HG02610 (cell line): ENCODE data around the gene MMP14.
A peak's percentile ranks its signal among the peaks of the same experiment; 100 is the strongest.
"Not testable (repeated sequence)": the region's sequence is repeated elsewhere in the genome, so short reads cannot be mapped to it uniquely, and the experiment has no call there.

ENCODE experiments used
- ATAC-seq: cut with Tn5 transposase; IDR thresholded peaks from one replicate; pipeline ENCODE4 v1.9.1; 2021; ENCODE audit warnings: mild to moderate bottlenecking, moderate library complexity; ENCODE audit not compliant: unreplicated experiment

Gene MMP14

DNA sequence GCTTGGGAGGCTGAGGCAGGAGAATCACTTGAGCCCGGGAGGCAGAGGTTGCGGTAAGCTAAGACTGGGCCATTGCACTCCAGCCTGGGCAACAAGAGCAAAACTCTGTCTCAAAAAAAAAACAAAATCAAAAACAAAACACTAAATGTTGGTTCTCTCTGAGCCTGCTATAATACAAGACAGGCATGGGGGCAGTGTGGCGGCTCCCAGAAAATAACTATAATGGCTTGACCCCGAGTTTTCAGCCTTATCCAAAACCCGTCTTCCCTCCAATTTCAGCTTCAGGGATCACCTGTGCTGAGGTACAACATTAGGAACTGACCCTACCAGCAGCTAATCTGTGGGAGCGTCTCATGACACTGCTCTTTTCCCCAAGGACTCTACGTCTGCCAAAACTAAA is 22.0 kb upstream of the MMP14 start:
- ATAC-seq: no peak

DNA sequence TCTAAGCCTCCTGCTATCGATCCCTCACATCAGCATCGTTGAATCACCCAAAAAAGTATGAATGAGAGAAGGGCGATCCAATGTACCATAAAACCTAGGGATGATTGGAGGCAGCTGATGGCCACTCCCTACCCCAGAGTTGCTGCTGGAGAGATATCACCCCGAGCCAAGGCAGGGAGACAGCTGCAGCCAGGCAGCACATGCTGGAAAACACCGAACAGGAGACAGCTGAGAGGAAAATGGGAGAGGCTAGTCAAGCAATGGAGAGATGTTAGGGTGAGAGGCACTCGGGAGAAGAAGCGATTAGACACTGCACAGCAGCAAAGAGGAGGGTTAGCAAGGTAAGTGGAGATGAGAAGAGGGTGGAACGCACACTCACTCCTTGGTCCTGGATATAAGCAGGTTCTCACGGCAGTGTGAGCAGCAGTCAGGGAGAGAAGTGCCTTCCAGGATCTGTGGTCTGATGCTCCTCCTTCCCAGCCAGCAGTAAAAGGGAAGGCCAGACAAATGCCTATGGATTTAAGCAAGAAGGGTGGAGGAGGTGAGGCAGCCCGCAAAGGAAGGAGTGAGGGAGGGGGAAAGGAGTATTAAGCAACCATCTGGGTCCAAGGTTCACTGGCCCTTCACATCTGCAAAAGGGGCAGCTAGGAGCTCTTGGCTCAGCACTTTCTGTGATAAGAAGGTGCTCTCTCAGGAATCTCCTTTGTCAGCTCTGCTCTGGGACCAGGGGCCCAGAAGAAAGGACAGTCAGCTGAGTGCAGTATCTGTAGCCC is 21.3 kb upstream of the MMP14 start, which contains the start of gene SLC7A7:
Gene SLC7A7, minus strand, starts transcription at position 495 of the 773 bp plus-strand sequence. CDS start 2,037 bp downstream, outside the sequence.
- ATAC-seq: no peak

DNA sequence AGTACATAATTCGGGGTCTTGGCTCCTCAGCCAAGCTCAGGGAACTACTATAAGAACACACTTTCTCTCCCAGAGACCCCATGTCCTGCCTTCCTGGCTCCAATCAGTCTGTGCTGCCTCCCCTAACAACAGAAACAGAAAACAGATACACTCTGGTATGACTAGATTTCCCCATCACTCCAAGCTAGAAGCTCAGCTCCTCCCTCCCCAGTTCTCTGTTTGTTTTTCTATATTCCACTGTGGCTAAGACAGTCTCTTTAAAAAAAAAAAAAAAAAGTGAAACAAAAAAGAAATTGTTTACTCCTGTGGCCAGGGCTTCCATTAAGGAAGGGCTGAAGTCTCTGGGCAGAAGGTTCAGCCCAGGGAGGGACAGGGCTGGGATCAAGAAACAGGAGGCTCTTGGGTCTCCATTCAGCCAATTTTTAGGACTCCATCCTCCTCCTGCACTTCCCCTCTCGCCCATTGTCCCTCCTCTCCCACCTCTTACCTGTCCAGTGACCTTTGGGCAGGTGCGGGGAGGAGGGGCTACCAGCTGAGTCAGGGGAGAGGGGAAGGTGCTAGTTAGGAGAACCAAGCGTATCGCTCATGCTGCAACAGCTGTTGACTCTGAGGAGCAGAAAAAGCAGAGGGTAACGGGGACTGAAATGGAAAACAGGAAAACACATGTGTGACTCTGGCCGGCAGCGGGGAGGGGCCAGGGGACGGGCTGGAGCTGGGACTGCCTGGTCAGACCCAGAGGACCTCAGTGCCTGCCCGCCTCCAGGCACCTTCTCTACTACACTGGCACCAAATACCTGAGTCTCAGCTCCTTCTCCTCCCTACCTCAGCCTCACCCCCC is 17.0 kb upstream of the MMP14 start:
- ATAC-seq: no peak

DNA sequence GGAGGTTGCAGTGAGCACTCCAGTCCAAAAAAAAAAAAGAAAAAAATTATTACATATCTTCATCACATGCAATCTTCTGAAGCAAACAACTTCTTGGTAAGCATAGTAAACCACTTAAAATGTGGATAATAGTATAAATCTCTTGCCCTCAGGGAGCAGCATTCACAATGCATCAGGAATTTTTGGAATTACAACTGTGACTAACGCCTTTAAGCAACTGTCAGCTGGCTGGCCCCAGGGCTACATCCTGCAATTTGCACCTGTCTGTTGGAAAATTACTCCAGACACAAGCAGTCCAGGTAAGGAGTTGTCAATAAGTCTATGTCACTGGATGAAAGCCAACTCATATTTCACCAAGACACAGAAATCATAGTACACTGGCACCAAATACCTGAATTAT is 15.7 kb upstream of the MMP14 start:
- no peak for ATAC-seq

DNA sequence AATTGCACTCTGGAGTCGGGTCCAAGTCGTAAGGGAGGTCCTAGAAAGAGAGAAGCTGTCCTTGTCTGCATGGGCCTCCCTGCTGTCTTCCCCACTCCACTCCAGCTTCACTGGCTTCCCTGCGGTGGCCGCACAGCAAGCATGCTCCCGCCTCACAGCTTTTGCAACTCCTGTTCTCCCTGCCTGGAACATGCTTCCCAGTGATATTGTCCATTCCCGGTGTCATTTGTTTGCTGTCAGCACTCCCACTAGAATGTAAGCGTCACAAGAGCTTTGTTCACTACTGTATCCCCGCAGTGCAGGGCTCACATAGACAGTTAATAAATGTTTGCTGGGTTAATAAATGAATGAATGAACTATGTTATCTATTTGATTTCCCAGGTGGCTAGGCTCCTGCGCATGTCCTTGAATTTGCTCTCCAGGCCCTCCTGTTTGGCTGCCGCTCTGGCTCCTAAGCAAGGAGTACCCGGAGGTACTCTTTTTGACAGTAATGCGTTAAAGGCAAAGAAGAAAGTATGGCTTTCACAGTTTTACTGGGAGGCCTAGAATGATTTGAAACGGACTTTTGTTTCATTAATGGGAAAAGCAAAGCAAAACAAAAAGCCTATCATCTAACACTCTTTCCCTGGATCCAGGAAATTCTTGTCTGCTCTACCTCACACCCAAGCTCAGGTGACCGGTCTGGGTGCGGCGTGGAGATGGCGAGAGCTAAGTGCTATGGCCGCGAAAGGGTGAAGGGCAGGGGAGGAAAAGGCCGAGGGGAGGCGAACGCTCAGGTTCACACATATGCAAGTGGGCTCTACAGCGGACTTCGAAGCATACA is 15.0 kb upstream of the MMP14 start:
- ATAC-seq: no peak

DNA sequence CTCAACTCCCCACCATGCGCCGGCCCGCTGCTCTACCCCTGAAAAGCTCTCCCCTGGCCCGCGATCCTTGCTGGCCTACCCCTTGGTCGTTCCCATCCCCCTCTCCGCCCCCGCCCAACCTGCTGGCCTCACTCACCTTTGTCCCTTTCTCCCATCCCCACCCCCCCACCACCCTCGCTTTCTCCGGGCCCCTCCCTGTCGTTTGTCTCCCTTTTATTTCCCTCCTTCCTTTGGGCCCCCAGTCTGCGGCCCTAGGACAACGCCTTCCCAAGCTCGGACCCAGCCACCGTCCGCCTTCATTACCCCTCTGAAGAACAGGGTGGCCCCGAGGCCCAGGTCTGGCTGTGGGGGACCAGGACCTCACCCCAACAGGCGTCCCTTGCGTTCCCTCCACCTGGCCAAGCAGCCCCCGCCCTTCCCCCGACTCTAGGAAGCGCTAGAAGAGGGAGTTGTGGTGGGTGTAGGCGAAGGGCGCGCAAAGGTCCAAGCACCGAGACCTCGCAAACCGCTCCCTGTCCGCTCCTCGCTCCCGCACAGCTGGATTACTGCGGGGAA is 14.3 kb upstream of the MMP14 start:
- ATAC-seq: no peak

DNA sequence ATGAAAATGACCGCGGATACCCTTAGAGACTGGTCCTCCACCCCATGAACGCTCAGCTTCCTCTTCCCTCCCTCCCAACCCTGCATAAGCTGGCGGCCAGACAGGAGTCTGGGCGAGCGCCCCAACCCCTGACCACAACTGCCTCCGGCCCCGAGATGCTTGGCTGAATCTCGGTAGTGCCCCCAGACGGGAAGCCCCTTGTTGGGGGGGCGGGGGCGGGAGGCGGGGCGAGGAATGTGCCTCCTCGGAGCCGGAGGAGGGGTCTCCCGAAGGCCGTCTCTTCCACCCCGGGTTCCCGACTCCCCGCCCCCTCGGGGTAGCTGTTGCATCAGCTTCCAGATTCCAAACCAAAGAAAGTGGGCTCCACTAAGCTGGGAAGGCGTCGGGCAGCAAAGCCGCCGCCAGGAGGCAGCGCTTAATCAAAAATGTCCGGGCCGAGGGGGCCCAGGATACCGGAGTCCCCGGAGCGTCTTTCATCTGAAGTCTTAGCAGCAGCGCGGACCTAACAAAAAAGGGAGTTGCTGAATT is 13.8 kb upstream of the MMP14 start:
- ATAC-seq: peak; percentile 43

DNA sequence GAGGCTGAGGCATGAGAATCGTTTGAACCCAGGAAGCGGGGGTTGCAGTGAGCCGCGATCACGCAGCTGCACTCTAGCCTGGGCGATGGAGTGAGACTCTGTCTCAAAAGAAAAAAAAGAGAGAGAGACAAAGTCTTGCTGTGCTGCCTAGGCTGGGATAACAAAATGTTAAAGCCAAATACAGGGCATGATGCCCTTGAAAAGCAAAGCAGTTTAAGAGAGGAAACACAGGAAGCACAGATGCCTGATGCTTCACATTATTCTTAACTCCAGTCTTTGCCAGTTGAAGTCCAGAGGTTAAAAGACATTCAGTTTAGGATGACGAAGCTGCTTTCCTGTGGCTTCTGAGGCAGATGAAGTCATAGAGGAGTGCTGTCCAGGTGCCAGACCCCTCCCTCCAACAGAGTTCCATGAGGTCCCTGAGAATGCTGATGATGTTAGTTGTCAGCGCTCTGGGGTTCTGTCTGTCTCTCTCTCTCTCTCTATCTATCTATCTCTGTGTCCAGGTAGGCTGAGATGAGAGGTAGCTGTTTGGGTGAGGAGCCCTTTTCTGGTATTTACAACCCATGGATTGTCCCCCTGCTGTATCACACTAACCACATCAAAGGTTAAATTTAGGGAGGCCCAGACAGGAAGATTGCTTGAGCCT is 11.6 kb upstream of the MMP14 start:
- ATAC-seq: no peak

DNA sequence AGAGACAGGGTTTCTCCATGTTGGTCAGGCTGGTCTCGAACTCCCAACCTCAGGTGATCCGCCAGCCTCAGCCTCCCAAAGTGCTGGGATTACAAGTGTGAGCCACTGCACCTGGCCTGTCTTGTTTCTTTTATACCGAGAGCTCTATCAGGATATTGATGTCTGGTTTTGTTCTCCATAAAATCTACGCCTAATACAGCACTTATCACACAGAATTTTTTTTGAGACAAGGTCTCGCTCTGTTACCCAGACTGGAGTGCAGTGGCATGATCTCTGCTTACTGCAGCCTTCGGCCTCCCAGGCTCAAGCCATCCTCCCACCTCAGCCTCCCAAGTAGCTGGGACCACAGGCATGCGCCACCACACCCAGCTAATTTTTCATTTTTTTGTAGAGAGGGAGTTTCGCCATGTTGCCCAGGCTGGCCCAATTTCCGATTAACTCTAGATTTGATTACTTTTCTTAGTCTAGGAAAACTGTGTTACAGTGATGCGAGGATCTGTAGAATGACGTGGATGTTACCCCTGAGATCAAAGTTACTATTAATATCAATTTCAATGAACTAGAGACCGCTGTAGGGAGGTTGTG is 7.2 kb upstream of the MMP14 start:
- not testable (repeated sequence) for ATAC-seq

DNA sequence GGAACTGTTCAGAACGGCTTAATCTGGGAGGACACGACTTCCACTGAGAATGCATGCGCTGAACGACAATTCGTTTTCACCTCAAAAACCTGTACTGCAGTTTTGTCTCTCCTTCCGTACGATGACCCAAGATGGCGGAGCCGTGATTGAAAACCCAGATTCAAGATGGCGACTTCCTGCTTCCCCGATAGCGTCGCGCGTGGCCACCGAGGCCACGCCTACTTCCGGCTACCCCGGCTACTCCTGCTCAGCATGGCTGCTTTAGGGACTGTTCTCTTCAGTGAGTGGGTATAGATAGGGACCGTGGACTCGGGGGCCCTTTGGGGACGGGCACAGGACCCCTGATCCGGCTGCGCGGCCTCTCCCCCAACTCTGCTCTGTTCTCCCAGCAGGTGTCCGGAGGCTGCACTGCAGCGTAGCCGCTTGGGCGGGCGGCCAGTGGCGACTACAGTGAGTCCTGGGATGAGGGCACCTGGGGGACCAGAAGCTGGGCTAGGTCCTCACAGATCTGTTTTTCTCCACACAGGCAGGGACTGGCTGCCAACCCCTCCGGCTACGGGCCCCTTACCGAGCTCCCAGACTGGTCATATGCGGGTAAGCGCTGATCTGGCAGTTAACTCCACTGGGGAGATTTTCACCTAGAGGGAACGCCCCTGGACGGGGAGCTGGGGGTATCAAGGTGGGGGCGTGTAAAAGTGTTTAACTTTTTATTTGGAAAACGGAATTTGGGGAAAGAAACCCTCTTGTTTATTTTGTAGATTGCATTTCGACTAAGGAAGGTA is 6.5 kb upstream of the MMP14 start, which contains the start of gene MRPL52:
Gene MRPL52, plus strand, starts transcription at position 227 of the 782 bp plus-strand sequence. Its CDS starts 26 bp downstream, at position 253.
- peak; percentile 70 for ATAC-seq

DNA sequence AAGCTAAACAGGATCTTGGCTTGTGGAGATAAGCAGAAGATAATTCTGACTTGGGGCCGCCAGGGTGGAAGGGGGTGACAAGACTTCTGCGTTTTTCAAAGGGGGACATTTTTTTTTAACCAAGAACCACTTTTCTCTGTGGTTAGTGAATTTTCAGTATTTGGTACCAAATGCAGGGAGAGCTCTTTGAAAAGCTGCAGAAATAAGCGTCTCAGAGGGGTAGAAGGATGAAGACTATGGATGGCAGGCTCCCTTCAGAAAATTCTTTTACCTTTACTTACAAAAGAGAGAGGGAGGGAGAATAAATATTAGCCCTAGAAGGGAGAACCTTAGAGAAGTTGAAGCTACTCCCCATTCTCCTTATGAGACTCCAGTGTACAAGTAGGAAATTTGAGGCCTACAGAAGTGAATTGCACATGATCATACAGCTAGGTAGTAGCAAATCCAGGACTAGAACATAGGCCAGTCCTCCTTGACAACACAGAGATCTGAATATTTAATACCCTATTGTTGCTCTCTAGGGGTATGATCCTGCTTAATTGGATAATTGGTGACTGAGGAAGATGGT is 5.9 kb upstream of the MMP14 start:
- no peak for ATAC-seq

DNA sequence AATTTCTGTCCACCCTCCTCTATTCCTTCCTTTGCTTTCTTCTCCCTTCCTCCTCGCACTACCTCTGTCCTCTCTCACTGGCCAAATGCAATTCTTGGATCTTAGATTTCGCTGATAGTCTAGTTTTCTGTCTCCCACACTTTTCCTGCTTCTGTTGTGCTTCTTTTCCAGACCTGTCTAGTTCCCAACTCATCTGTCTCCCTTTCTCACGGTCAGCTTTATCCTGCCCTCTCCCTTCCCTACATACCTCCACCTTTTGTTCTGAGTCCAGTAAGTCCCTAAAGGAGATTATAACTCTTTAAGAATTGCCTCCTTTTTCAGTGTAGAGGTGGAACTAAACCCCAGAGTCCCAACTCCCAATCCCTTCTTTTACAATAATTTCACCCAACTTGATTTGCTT is 880 bp upstream of the MMP14 start:
- no peak for ATAC-seq

DNA sequence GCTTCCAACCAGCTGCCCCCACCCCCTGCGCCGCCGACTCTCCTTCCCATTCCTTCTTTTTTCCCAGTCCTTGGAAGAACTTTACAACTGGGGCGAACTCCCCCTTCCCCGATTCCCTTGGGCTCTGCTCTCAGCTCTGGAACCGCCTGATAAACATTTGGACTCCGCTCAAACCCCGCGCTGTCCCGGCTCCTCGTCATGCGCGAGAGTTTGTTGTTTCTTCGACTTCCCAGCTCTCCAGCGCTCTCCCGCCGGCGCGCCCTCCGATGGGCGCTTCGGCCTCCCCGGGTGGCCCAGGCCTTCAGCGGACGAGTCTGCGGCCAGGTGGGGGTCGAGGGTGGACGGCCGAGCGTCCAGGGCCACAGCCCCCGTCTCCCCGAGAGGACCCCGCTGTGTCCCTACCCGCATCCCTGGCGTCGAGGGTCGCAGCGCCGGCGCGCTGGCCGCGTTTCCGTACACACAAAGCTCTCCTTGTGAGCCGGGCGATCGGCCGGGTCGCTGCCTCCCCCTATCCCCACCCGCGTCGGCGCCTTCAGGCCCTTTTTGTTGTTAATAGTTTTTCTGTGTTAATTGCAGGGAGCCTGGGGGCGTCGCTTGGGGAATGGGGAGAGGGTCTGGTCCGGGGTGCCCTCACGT is 847 bp downstream of the MMP14 start:
- ATAC-seq: no peak

DNA sequence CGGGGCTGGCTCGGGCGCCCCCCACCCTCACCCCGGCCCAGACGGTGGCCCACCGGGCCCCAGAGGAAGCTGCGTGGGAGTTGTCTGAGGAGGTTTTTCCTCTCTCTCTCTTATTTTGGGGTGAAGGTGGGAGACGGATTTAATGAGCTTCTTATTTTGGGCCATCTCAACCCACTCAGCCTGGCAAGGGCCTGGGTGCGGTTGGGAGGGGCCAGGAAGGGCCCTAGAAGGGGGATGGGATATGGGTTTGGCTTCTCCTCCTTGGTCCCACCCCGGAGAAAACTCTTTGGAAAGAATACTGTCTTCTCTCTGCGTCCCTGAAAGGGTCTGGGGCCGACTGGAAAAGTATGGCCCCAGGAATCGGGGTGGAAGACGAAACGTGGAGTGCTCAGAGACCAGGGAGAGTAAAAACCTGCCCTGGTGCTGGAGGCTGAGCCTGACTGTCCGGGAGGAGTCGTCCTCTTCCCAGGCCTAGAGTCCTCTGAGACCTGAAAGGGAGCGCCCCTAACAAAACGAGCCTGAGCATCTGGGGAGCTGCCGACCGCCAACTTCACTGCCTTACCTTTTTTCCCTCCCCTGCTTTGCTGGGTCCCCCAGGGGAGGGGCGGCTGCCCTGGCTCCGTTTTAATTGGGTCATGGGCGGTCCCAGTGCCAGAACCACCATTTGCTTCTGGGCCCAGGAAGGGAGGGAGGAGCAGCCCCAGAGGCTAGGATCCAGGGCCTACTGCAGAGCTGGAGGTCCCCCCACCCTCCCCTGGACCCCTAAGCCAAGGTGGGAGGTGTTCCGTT is 1.6 kb downstream of the MMP14 start:
- no peak for ATAC-seq

DNA sequence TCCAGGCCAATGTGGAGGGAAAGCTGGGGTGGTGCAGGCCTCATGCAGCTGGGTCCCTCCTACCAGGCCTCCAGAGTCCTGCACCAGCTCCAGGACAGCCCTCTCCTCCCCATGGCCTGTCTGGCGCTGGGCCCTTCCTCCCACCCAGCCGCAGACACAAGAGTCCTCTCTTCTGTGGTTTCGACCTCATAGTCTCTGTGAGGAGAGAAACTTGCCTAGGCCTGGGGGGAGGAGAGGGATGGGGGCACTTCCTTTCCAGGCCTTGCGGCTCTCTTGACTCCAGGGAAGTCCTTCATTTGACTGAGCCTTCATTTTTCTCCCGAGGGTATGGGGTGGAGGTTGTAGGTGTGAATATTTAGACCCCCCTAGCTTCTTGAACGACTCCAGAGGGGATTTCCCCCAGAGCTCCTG is 2.3 kb downstream of the MMP14 start:
- ATAC-seq: no peak

DNA sequence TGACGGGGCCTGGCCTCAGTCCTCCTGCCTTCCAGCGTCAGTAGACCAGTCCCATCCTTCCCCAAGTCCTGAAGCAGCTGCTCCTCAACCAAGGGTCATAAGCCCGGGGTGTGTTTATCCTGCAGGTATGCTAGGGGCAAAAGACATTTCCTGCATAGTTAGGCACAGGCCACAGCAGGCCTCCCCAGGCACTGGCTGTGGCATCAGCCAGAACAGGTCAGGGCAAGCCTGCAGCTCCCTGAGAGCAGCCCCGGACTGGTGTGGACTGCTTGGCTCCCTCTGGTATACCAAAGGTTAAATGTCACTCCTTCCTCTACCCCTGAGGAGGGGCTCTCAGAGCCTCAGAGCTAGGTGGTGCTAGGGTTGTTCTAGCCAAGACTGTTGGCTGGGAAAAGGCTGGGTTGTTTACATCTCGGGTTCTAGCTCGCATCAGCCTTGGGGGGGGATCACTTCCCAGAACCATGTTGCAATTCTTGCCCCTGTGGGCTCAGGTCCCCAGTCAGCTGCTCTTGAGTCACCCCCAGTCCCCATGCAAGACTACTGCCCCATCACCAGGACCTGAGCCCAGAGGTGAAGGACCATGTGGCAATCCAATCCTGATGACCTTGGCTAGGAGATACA is 2.9 kb downstream of the MMP14 start:
- no peak for ATAC-seq

DNA sequence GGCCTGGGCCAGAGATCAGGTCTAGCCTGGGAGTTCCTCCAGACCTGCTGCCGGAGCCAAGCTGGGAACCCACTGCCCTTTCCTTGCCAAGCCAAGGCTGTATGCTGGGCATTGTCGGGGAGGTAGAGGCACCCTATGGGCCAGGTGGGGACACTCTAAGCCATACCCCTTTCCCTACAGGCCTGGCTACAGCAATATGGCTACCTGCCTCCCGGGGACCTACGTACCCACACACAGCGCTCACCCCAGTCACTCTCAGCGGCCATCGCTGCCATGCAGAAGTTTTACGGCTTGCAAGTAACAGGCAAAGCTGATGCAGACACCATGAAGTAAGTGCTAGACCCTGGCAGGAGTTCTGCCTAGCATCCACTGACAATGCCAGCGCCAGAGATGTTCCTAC is 4.9 kb downstream of the MMP14 start:
- no peak for ATAC-seq
